G401 (cell line): ENCODE measurements around the gene TMEM87B. TPM values are rescaled to one million over a fixed set of nuclear protein-coding genes. Genes with fewer than 3 reads are reported as not detected.
"Not testable (repeated sequence)": the region's sequence is repeated elsewhere in the genome, so short reads cannot be mapped to it uniquely, and the experiment has no call there.

Experiments used
- DNase-seq: peaks from one replicate; pipeline ENCODE4 v3.0.0-alpha.2; 2015; ENCODE audit warnings: low spot score
- in situ Hi-C: cut with HindIII; loops from 2 replicates; pipeline ENCODE4 v1.10.0; 2016; ENCODE audit warnings: low sequenced_read_pairs, mixed read lengths
- total RNA-seq: library from RNA; depleted of rRNA; stranded (reverse); fragments of >200 nt; shearing (Covaris generic); gene quantifications from 2 replicates; pipeline ENCODE4 v1.2.3, GENCODE V29; 2014

Gene TMEM87B
- total RNA-seq, 1 experiment from 2014 or later, result 13.8 TPM

DNA sequence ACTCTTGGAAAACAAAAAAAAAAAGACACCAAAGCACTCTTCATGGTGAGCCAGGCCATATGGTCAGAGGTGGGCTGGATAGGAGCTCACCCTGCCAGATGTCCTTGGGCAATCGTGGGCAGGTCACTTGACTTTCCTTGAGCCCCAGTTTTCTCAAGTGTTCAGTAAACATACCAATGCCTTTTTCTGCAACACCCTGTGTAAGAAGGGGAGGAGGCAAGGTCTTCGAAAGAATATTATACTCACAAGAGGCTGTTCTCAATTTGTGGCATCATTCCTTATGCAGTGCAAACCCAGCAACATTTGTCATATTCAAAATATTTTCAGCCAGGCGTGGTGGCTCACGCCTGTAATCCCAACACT lies 22.9 kb upstream of the TMEM87B start:
- in situ Hi-C loops, result no loop called here
- DNase-seq, result no peak

DNA sequence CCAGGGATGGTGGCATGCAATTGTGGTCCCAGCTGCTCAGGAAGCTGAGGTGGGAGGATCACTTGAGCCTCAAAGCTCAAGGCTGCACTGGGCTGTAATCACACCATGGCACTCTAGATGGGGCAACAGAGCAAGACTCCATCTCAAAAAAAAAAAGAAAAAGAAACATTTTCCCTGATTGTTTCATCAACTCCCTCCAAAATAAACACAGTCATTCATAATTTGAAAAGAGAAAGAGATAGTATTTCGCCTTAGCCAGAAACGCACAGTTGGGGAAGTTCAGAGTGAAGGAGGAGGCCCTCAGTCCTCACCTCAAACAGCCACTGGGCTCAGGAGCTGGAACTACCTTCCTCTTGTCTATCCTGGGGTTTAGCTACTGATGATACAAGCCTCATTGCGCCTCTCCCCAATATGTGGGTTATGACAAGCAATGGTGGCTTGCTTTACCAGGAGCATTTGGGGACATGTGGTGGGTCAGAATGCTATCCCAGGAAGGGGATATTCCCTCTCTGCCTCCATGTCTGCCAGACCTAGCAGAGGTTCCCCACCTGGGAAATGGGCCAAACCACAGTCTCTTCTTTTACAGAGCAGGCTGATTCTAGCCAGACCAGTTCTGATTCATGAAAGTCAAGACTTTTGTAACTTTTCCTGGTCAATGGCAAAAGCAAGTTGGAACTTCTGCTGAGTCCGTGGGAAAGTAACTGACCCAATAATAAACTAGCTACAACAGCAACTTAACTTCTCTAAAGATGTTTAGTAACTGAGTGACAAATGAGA lies 22.2 kb upstream of the TMEM87B start:
- no peak for DNase-seq
- in situ Hi-C loops, result no loop called here

DNA sequence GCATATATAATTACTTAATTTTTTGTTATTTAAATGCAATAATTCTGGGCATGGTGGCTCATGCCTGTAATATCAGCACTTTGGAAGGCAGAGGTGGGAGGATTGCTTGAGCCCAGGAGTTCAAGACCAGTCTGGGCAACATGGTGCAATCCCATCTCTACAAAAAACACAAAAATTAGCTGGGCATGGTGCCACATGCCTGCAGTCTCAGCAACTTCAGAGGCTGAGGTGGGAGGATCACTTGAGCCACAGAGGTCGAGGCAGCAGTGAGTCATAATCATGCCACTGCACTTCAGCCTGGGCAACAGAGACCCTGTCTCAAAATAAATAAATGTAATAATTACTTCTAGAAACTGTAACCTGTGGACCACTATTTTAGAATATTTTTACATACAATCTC lies 21.5 kb upstream of the TMEM87B start:
- no peak for DNase-seq
- in situ Hi-C loops, result no loop called here

DNA sequence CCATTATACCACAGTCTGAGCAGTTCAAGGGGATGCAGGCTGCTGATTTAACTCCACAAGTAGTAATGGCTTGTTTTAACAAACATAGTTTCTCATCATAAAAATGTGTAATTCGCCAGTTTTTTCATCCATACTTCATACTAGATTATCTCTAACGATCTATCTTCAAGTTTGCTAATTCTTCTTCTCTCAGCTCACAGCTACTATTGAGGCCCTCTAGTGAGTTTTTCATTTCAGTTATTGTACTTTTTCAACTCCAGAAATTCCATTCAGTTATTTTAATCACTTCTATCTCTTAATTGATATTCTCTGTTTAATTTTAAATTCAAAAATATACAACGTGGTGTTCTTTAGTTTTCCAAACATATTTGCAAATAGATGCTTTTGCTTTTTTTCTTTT lies 20.1 kb upstream of the TMEM87B start:
- in situ Hi-C loops, result no loop called here
- no peak for DNase-seq

DNA sequence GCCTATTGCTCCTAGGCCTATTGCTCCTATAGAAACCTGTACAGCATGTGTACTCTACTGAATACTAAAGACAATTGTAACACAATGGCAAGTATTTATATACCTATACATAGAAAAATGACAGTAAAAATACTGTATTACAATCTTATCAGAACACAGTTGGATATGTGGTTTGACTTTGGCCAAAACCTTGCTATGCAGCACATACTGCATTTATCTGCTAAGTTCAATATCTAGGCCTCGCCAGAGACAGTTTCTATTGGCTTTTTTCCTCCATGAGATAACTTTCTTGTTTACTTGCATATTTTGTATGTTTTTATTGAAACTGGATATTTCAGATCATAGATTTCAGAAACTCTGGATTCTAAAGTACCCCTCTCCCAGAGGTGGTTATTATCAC lies 19.3 kb upstream of the TMEM87B start:
- no peak for DNase-seq
- in situ Hi-C loops, result no loop called here

DNA sequence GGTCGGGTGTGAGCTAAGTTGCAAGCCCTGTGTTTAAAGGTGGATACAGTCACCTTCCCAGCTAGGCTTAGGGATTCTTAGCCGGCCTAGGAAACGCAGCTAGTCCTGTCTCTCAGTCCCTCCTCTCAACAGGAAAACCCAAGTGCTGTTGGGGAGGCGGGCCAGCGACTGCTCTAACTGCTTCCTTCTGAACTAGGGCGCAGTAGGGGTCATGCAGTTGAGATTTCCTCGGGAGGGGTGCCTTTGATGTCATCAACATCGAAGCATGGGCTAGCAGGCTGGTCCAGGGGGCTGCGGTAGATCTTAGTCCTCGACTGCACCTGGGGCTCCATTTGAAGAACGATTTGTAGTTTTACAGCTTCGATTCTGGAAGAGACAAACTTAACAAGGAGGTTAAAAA lies 15.5 kb upstream of the TMEM87B start:
- in situ Hi-C loops, DNase-seq: not testable (repeated sequence)

DNA sequence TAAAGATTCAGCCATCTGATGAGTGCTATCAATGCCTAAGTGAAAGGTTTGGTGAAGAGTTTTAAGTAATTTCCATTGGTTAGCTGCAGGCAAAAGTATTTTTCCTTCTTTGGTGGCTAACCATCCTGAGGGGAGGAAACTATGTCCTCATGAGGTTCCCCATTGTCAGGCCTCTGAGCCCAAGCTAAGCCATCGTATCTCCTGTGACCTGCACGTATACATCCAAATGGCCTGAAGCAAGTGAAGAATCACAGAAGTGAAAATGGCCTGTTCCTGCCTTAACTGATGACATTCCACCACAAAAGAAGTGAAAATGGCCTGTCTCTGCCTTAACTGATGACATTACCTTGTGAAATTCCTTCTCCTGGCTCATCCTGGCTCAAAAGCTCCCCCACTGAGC lies 15.0 kb upstream of the TMEM87B start:
- in situ Hi-C loops, DNase-seq: not testable (repeated sequence)

DNA sequence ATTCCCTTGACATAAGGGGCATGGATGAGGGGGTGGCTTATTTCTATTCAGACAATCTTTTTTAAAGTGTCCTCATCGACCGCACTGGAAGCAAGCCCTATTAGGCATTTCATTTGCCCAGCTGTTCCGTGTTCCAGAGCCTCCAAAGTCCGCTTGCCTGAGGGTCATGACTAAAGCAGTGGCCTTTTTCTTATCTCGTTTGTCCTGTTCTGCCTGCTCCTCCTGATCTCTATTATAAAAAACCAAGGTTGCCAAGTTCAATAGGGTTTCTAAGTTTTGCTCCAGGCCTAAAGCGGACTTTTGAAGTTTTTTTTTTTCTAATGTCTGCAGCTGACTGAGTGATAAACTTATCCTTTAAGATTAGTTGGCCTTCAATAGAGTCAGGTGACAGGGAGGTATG lies 13.6 kb upstream of the TMEM87B start:
- in situ Hi-C loops, DNase-seq: not testable (repeated sequence)

DNA sequence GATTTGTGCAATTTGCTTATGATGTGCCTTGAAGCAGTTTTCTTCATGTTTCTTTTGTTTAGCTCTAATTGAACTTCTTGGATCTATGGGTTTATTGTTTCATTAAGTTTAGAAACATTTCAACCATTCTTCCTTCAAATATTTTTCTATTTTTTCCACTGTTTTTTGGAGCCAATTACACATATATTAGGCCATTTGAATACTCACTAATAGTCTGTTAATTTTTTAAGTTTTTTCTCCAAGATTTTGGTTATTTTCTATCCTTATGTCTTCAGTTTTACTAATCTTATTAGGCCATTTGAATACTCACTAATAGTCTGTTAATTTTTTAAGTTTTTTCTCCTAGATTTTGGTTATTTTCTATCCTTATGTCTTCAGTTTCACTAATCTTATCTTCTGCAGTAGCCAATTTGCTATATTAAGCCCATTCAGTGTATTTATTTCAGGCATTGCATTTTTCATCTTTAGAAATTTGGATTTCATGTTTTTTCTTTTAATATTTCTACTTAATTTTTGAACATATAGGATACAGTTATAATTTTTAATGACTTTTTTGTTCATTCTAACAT lies 9.5 kb upstream of the TMEM87B start:
- DNase-seq, result no peak
- in situ Hi-C loops, result no loop called here

DNA sequence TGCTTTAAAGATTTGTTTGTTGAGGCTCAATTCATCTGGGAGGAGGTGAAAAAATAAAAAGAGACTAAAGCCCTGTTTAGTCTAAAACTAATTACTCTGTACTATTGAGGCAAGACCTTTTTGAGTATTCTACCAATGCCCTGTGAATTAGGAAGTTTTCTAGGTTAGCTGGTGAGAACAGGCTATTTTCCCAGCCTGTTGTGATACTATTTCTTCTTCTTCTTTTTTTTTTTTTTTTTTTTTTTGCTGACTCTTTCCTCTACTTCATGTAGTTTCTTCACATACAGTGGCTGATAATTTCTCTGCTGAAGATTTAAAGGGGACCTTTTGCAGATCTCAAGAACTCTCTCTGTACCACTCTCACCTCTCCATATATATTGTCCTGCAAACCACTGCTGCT lies 8.8 kb upstream of the TMEM87B start:
- in situ Hi-C loops, result no loop called here
- no peak for DNase-seq

GRCh38 chr2:112047537-112048235 lies 7.4 kb upstream of the TMEM87B start:
- no peak for DNase-seq
- in situ Hi-C loops, result no loop called here

DNA sequence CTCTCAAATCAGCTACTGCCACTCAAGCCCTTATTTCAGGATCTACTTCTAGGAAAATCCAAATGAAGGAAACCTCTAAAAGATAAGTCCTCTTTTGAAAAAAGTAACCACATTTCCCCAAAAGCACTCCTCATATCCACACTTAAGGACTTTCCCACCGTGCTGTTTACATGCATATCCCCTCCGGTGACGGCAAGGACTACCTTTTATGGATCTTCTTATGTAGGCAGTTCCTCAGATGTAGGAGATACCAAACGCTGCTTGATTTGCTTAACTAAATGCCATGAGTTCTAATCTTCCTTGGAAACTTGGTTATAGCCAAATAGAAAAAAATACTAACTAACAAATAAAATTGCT lies 6.9 kb upstream of the TMEM87B start:
- DNase-seq, result no peak
- in situ Hi-C loops, result no loop called here

GRCh38 chr2:112048887-112049286 lies 6.2 kb upstream of the TMEM87B start:
- peak; percentile 73 for DNase-seq
- in situ Hi-C loops, result no loop called here

DNA sequence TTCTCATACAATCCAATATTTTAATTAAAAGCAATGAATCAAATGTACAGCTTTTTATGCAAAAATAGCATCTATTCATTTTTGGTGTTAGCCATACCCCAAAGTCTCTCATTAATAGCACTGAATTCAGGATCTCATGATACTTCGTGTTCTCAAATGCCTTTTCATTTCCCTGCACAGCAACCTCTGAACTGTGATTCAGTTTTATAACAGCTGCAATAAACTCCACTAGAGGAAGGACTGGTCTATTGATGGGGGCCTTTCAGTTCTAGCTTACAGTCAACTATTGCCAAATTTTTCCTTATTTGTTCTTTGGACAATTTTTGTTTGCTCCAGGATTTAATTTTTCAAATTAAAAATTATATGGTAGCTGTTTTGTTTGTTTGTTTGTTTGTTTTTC lies 4.8 kb upstream of the TMEM87B start:
- in situ Hi-C loops, result no loop called here

GRCh38 chr2:112053917-112054846 lies 887 bp upstream of the TMEM87B start:
- in situ Hi-C loops, result no loop called here
- peak; percentile 92 for DNase-seq

More for the DNA sequence above, 4.8 kb upstream of the TMEM87B start:
- DNase-seq, result no peak

- in situ Hi-C loops, result no loop called here
- DNase-seq, result peak; percentile 60
Observed at GRCh38 chr2:112055730-112056625, 909 bp downstream of the TMEM87B start.

DNA sequence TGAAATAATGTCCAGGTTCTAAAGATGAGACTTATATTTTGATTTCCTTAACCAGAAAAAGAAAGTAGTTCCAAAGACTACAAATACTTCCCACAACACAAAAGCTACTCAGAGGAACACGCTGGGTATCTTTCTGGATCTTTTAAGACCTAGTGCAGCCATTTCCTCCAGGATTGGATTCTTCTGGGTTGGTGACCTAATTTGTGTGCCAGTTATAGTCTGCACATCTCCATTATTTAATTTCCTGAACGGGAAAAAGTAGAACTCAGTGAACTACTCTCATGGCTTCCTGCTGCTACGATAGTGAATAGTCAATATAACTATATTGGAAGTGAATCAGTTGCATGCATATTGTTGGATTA lies 1.5 kb downstream of the TMEM87B start:
- in situ Hi-C loops, result no loop called here
- DNase-seq, result no peak

DNA sequence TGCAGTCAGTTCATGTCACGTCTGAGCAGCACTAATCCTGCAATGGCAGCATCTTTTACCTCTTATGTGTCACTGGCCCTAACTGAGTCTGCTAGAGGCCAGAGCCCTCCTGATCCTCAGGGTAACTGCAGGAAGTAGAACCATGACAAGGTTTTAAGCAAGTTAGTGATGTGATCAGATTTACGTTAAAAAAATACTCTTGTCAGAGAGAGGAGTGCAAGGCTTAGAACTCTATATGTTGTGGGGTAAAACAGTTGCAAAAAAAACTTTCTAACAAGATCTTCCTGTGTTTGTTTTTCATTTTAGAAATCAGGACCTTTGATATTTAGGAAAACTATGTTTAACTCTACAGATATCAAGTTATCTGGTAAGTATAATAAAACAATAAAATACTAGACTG lies 4.6 kb downstream of the TMEM87B start:
- no peak for DNase-seq
- in situ Hi-C loops, result no loop called here

DNA sequence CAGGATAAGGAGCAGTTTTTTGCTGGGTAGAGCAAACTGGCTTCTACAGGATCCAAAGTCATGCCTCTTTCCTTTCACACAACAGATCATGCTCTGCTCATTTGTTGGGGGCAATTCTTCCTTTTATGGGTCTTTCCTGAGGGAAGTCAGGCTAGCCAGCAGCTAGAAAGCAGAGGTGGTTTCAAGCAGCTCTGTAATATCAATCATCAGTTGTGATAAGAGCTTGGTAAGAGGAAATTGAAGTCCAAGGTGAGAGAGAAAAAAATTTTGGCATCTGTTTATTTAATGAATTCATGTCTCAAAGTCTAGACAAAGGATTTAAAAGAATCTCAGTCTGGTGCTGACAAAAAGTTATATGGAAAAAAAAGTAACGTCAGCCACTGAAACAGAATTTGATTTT lies 6.2 kb downstream of the TMEM87B start:
- DNase-seq, result no peak
- in situ Hi-C loops, result no loop called here
